ENCODE data around the gene ELAC1.

GRCh38 chr18:50924372-50924771, 43.5 kb upstream of the ELAC1 start:
- no peak for TF ChIP-seq EHMT2 (IDR thresholded peaks at IDR 0.05; ENCODE audit: low read depth)
- no peak for TF ChIP-seq HMGXB4 (CRISPR knock-in tag; IDR thresholded peaks at IDR 0.05; ENCODE audit: borderline replicate concordance)
- no peak for TF ChIP-seq CTCF (IDR thresholded peaks at IDR 0.05)
- TF ChIP-seq CEBPB (IDR thresholded peaks at IDR 0.05) = no peak

Measured in A549 (cell line).